Neural progenitor cell (in vitro differentiated cells): Measurements from ENCODE around the gene NGLY1.

Experiments
- CTCF ChIP-seq: fragments of 200-600 bp; sonication (generic); IDR thresholded peaks from 2 replicates; pipeline ENCODE4 v1.5.1; 2017; ENCODE audit warnings: antibody characterized with exemption, mild to moderate bottlenecking
- EZH2 ChIP-seq: fragments of 200-600 bp; sonication (generic); IDR thresholded peaks from 2 replicates; pipeline ENCODE4 v1.6.1; 2017; ENCODE audit warnings: antibody characterized with exemption, mild to moderate bottlenecking, moderate library complexity
- EZH2phosphoT487 ChIP-seq: fragments of 200-600 bp; sonication (generic); IDR thresholded peaks from 2 replicates; pipeline ENCODE4 v1.6.1; 2017; ENCODE audit warnings: antibody characterized with exemption

DNA sequence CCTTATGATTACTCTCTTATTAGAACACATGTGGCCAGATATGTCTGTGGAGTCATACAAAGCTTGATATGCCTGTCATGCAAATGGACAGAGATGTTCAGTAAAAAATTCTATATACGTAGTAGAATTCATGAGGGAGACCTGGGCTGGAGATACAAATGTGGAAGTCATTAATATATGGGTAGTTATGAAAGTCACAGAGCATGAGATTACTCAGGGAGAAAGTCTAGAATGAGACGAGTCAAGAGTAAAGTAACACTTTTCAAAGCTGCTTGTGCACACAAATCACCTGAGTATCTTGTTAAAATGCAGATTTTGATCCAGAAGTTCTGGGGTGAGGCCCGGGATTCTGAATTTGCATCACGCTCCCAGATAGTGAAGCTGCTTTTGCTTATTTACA, 35.1 kb upstream of the NGLY1 start:
- no peak for TF ChIP-seq CTCF
- no peak for TF ChIP-seq EZH2
- no peak for TF ChIP-seq EZH2phosphoT487
